HepG2 (cell line): Measurements from ENCODE around the gene ZFAND2B. TPM values are rescaled to one million over a fixed set of nuclear protein-coding genes. Genes with fewer than 3 reads are reported as not detected.

Experiments used
- CCAR2 ChIP-seq: fragments of 200-400 bp; formaldehyde crosslinking; optimal IDR thresholded peaks from 2 replicates; pipeline ENCODE3; 2018; ENCODE audit warnings: low read depth, mild to moderate bottlenecking, low read length, moderate library complexity
- HES4 ChIP-seq: sonication (generic); formaldehyde crosslinking; IDR thresholded peaks from 2 replicates; pipeline ENCODE4 v1.9.0; 2021; ENCODE audit warnings: mild to moderate bottlenecking, missing genetic modification reagents, borderline replicate concordance
- POLR2G ChIP-seq: fragments of 200-400 bp; formaldehyde crosslinking; IDR thresholded peaks from 2 replicates; pipeline ENCODE4 v1.6.1; 2018; ENCODE audit warnings: mild to moderate bottlenecking, low read depth, low read length, moderate library complexity
- RAD21 ChIP-seq: fragments of 450-650 bp; formaldehyde crosslinking; IDR thresholded peaks from 2 replicates; pipeline ENCODE4 v1.5.0; 2020; ENCODE audit warnings: mild to moderate bottlenecking
- TGIF2 ChIP-seq: IDR thresholded peaks from 2 replicates; pipeline ENCODE4 v1.6.1; 2016; ENCODE audit warnings: control low read depth, missing compliant biosample characterization
- XRCC5 ChIP-seq: fragments of 200-400 bp; formaldehyde crosslinking; optimal IDR thresholded peaks from 2 replicates; pipeline ENCODE3; 2017; ENCODE audit warnings: mild to moderate bottlenecking, low read length
- ZMAT3 ChIP-seq: sonication (generic); formaldehyde crosslinking; conservative IDR thresholded peaks from 2 replicates; pipeline ENCODE4 v1.7.0; 2021; ENCODE audit warnings: missing genetic modification reagents
- ZNF274 ChIP-seq: sonication (generic); formaldehyde crosslinking; IDR thresholded peaks from 2 replicates; pipeline ENCODE4 v1.5.1; 2020; ENCODE audit warnings: mild to moderate bottlenecking, missing genetic modification reagents
- ZNF431 ChIP-seq: sonication (generic); formaldehyde crosslinking; IDR thresholded peaks from 2 replicates; pipeline ENCODE4 v1.9.0; 2022; ENCODE audit warnings: missing genetic modification reagents, low read depth, mild to moderate bottlenecking, borderline replicate concordance
- ZNF598 ChIP-seq: sonication (generic); formaldehyde crosslinking; IDR thresholded peaks from 2 replicates; pipeline ENCODE4 v1.5.1; 2020; ENCODE audit warnings: mild to moderate bottlenecking, missing genetic modification reagents, borderline replicate concordance
- polyA plus RNA-seq, 8 experiments: library from polyadenylated mRNA; depleted of rRNA in 3 of 8; stranded (reverse) in 7 of 8; unstranded in 1 of 8; fragments of >200 nt; fragmentation: Illumina TruSeq in 4 of 8; extraction: Trizol in 4 of 8; gene quantifications; 2 replicates each; pipeline versions ENCODE4 v1.2.1 to v1.2.3, GENCODE V29; 2011 to 2016; ENCODE audit warnings: low read depth in 4 of 8, missing spikeins in 1 of 8, mixed read lengths in 1 of 8; ENCODE audit not compliant: insufficient read depth in 1 of 8
- total RNA-seq, 5 experiments: library from RNA; depleted of rRNA; stranded (reverse); fragments of >200 nt; fragmentation: Illumina TruSeq; extraction: Trizol; gene quantifications; 2 replicates each; pipeline ENCODE4 v1.2.3, GENCODE V29; 2016; ENCODE audit warnings: low read depth in 1 of 5
- TF ChIP-seq, protein P1 (sequence below): sonication (generic); formaldehyde crosslinking; IDR thresholded peaks from 2 replicates; pipeline ENCODE4 v1.4.0; 2020; ENCODE audit warnings: missing genetic modification reagents
- TF ChIP-seq, protein P2 (sequence below): sonication (generic); formaldehyde crosslinking; conservative IDR thresholded peaks from 2 replicates; pipeline ENCODE4 v1.4.0; 2020; ENCODE audit warnings: missing genetic modification reagents
- TF ChIP-seq, protein P3 (sequence below): sonication (generic); formaldehyde crosslinking; IDR thresholded peaks from 2 replicates; pipeline ENCODE4 v1.5.0; 2020; ENCODE audit warnings: mild to moderate bottlenecking, missing genetic modification reagents, moderate library complexity
- TF ChIP-seq, protein P4 (sequence below): sonication (generic); formaldehyde crosslinking; IDR thresholded peaks from 2 replicates; pipeline ENCODE4 v1.5.0; 2020; ENCODE audit warnings: mild to moderate bottlenecking, missing genetic modification reagents, borderline replicate concordance

The ZFAND2B gene
- total and polyA plus RNA-seq, 2 of the 13 experiments (the other 11 are each of a cell fraction or from before 2014, with no cell fraction given): 53.3 to 115 TPM

DNA sequence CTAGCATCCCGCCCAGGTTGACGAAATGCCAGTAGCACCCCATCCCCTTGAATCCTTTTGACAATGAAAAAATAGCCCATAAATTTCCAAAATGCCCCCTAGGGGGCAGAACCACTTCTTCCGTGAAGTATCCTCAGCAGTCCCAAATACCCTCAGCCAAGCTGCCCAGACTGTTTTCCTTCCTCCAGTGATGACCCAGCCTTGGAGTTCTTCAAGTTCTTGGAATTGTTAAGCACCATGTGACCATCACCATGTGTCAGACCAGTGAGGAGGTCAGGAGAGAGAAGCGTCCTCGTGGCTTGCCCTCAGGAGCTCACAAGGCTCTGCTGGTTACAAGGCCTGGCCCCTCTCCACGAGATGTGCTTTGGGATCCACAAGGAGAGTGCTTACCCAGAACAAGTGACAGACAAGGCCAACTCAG lies 35.3 kb upstream of the ZFAND2B start (continued):
- TF ChIP-seq ZNF274 (CRISPR knock-in tag): 0 out of 2 replicates have a peak, but pooled peaks have one; percentile 24
- TF ChIP-seq ZNF598 (CRISPR knock-in tag): peak; percentile 36; the same call in 1 of the 2 replicates
- TF ChIP-seq POLR2G: peak; percentile 26; the same call in 1 of the 2 replicates
- TF ChIP-seq, protein P1, sequence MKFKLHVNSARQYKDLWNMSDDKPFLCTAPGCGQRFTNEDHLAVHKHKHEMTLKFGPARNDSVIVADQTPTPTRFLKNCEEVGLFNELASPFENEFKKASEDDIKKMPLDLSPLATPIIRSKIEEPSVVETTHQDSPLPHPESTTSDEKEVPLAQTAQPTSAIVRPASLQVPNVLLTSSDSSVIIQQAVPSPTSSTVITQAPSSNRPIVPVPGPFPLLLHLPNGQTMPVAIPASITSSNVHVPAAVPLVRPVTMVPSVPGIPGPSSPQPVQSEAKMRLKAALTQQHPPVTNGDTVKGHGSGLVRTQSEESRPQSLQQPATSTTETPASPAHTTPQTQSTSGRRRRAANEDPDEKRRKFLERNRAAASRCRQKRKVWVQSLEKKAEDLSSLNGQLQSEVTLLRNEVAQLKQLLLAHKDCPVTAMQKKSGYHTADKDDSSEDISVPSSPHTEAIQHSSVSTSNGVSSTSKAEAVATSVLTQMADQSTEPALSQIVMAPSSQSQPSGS (CRISPR knock-in tag): no peak
- TF ChIP-seq, protein P2, sequence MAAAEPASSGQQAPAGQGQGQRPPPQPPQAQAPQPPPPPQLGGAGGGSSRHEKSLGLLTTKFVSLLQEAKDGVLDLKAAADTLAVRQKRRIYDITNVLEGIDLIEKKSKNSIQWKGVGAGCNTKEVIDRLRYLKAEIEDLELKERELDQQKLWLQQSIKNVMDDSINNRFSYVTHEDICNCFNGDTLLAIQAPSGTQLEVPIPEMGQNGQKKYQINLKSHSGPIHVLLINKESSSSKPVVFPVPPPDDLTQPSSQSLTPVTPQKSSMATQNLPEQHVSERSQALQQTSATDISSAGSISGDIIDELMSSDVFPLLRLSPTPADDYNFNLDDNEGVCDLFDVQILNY (CRISPR knock-in tag): no peak
- TF ChIP-seq, protein P3, sequence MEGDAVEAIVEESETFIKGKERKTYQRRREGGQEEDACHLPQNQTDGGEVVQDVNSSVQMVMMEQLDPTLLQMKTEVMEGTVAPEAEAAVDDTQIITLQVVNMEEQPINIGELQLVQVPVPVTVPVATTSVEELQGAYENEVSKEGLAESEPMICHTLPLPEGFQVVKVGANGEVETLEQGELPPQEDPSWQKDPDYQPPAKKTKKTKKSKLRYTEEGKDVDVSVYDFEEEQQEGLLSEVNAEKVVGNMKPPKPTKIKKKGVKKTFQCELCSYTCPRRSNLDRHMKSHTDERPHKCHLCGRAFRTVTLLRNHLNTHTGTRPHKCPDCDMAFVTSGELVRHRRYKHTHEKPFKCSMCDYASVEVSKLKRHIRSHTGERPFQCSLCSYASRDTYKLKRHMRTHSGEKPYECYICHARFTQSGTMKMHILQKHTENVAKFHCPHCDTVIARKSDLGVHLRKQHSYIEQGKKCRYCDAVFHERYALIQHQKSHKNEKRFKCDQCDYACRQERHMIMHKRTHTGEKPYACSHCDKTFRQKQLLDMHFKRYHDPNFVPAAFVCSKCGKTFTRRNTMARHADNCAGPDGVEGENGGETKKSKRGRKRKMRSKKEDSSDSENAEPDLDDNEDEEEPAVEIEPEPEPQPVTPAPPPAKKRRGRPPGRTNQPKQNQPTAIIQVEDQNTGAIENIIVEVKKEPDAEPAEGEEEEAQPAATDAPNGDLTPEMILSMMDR: peak; percentile 72
- TF ChIP-seq RAD21: peak; percentile 58
- 0 out of 2 replicates have a peak, but pooled peaks have one; percentile 70 for TF ChIP-seq HES4 (CRISPR knock-in tag)
- no peak for TF ChIP-seq CCAR2
- TF ChIP-seq XRCC5: peak; percentile 76
- no peak for TF ChIP-seq TGIF2 (CRISPR knock-in tag)
- TF ChIP-seq ZMAT3 (CRISPR knock-in tag): 0 out of 2 replicates have a peak, but pooled peaks have one; percentile 30
- TF ChIP-seq, protein P4, sequence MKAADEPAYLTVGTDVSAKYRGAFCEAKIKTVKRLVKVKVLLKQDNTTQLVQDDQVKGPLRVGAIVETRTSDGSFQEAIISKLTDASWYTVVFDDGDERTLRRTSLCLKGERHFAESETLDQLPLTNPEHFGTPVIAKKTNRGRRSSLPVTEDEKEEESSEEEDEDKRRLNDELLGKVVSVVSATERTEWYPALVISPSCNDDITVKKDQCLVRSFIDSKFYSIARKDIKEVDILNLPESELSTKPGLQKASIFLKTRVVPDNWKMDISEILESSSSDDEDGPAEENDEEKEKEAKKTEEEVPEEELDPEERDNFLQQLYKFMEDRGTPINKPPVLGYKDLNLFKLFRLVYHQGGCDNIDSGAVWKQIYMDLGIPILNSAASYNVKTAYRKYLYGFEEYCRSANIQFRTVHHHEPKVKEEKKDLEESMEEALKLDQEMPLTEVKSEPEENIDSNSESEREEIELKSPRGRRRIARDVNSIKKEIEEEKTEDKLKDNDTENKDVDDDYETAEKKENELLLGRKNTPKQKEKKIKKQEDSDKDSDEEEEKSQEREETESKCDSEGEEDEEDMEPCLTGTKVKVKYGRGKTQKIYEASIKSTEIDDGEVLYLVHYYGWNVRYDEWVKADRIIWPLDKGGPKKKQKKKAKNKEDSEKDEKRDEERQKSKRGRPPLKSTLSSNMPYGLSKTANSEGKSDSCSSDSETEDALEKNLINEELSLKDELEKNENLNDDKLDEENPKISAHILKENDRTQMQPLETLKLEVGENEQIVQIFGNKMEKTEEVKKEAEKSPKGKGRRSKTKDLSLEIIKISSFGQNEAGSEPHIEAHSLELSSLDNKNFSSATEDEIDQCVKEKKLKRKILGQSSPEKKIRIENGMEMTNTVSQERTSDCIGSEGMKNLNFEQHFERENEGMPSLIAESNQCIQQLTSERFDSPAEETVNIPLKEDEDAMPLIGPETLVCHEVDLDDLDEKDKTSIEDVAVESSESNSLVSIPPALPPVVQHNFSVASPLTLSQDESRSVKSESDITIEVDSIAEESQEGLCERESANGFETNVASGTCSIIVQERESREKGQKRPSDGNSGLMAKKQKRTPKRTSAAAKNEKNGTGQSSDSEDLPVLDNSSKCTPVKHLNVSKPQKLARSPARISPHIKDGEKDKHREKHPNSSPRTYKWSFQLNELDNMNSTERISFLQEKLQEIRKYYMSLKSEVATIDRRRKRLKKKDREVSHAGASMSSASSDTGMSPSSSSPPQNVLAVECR: 0 out of 2 replicates have a peak, but pooled peaks have one; percentile 23
- no peak for TF ChIP-seq ZNF431 (CRISPR knock-in tag)
